Measurements from ENCODE around the gene DCN. TPM values are rescaled to one million over a fixed set of nuclear protein-coding genes. Genes with fewer than 3 reads are reported as not detected.

The DCN gene
- total RNA-seq, 2 donors from 2014 or later, result 79.0 to 240 TPM

DNA sequence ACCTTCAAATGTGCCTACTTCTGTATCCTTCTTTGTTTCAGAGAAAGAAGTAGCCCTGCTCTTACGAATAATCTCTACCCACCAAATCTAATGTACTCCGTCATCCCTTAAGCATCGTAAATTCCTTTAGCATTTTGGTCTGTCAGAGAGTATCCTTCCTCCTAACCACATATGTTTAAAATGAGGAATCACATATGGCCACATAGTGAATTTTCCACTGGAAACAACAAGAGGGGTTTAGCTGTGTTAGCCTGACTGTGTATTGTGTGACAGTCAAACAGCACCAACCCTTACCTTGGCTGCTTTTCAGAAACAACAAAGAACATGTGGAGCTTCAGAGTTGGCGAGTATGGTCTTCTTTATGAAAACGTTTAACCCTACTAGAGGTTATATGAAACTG lies 76.8 kb downstream of the DCN start:
- TF ChIP-seq, protein P1, sequence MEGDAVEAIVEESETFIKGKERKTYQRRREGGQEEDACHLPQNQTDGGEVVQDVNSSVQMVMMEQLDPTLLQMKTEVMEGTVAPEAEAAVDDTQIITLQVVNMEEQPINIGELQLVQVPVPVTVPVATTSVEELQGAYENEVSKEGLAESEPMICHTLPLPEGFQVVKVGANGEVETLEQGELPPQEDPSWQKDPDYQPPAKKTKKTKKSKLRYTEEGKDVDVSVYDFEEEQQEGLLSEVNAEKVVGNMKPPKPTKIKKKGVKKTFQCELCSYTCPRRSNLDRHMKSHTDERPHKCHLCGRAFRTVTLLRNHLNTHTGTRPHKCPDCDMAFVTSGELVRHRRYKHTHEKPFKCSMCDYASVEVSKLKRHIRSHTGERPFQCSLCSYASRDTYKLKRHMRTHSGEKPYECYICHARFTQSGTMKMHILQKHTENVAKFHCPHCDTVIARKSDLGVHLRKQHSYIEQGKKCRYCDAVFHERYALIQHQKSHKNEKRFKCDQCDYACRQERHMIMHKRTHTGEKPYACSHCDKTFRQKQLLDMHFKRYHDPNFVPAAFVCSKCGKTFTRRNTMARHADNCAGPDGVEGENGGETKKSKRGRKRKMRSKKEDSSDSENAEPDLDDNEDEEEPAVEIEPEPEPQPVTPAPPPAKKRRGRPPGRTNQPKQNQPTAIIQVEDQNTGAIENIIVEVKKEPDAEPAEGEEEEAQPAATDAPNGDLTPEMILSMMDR (IDR thresholded peaks at IDR 0.05), result no peak
- DNase-seq, result no peak
- H3K27ac ChIP-seq, result no peak overlapping the region
- no peaks in the 10 kb centered on the region for H3K27me3 ChIP-seq
- no peak overlapping the region for H3K9ac ChIP-seq (ENCODE audit: low read depth in 2 of 2, low read length in 2 of 2)
- no peak overlapping the region for H3K4me3 ChIP-seq
- H3K4me1 ChIP-seq, result no peaks in the 10 kb centered on the region
- intact Hi-C loops (cut with DNase I), result no loop called here
- no peaks in the 10 kb centered on the region for H3K9me3 ChIP-seq
- H3K36me3 ChIP-seq, result no peaks in the 10 kb centered on the region

DNA sequence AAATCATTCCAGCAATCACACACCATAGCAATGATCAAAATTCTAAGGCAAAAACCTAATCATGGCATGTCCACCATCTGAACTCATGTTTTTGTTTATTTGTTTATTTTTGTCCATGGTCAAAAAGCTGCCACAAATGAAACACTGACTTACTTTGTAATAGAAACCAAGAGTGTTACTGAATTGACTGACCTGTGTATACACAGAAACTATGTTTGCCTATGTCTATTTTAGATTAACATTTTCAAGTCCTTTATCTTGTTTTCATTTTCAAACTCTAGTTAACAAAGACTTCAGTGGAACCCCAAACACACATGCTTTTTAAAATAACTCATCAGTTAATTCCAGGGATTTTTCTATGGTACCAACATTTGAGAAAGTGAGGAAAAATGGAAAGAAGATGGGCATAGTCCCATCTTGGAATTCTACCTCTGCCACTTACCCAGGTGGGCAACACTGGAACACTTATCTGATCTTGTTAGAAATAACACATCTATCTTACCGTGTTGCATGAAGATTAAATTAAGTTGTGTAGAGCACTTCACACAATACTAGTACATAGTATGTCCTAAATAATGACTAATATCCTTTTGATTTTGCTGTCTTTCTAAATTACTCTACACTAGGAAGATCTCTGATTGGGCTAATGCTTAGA lies 77.7 kb downstream of the DCN start:
- Histone ChIP-seq H3K9ac (ENCODE audit: low read depth in 2 of 2, low read length in 2 of 2) (no peak overlapping the region), H3K27me3 (no peaks in the 10 kb centered on the region), H3K9me3 (no peaks in the 10 kb centered on the region), H3K4me3 (no peak overlapping the region), H3K27ac (no peak overlapping the region), H3K4me1 (no peaks in the 10 kb centered on the region), H3K36me3 (no peaks in the 10 kb centered on the region)
- intact Hi-C loops (cut with DNase I), result no loop called here
- DNase-seq, result no peak
- TF ChIP-seq, protein P1 (IDR thresholded peaks at IDR 0.05), result no peak

DNA sequence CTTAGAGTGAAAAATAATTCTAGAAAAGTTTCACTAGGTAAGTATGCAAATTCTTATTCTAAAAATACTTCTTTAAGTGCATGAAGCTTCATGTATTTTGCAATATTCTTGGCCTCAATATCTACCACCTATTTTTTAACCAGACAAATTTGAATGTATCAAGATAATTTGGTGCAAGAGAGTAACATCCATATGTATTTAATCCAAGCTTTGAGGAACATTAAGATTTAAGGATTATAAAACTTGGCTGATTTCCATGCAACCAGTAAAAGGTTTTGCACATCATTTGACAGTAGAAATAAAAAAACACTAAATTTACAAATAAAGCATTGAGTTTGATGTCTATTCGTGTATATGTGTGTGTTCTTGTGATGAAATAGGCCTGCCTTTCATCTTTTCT lies 79.0 kb downstream of the DCN start:
- DNase-seq, result no peak
- no peaks in the 10 kb centered on the region for H3K9me3 ChIP-seq
- no peaks in the 10 kb centered on the region for H3K4me1 ChIP-seq
- H3K4me3 ChIP-seq, result no peak overlapping the region
- intact Hi-C loops (cut with DNase I), result no loop called here
- no peaks in the 10 kb centered on the region for H3K27me3 ChIP-seq
- no peaks in the 10 kb centered on the region for H3K36me3 ChIP-seq
- no peak overlapping the region for H3K27ac ChIP-seq
- TF ChIP-seq, protein P1 (IDR thresholded peaks at IDR 0.05), result no peak
- no peak overlapping the region for H3K9ac ChIP-seq (ENCODE audit: low read depth in 2 of 2, low read length in 2 of 2)

DNA sequence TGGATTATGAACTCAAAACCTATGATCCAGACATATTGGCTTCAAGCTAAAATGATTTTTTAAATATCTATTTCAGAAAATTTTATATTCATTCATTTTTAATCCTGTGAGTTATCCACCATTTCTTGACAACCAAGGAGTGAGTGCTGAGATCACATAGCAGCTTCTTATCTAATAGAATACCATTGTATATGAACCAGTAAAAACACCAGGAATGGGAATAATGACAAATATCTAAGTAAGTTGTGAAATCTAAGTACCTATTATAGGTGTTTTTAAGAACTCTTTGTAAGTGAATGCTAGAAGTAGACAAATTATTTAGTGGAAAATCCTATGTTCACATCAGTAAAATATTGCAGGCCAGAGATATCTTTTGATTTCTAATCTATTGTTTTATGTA lies 79.5 kb downstream of the DCN start:
- no peak overlapping the region for H3K9ac ChIP-seq (ENCODE audit: low read depth in 2 of 2, low read length in 2 of 2)
- TF ChIP-seq, protein P1 (IDR thresholded peaks at IDR 0.05), result no peak
- no peak overlapping the region for H3K4me3 ChIP-seq
- H3K9me3 ChIP-seq, result no peaks in the 10 kb centered on the region
- H3K27ac ChIP-seq, result no peak overlapping the region
- no peak for DNase-seq
- H3K4me1 ChIP-seq, result no peaks in the 10 kb centered on the region
- intact Hi-C loops (cut with DNase I), result no loop called here
- H3K27me3 ChIP-seq, result no peaks in the 10 kb centered on the region
- no peaks in the 10 kb centered on the region for H3K36me3 ChIP-seq

DNA sequence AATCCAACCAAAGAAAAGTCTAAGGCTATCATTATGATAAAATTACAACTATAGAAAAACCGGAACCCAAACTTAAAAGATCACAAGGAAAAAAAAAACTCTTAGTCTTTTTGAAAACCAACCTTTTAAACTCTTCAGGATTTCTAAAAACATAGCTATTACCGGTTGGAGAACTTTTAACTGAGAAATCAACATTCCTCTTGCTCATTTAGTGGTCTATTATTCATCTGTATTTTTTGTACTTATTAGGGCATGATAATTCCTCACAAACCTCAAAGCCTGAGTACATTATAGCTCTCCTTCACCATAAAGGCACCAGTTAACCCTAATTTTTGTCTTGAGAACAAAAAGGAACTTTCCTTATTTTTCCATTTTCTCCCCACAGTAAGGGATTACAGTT lies 81.7 kb downstream of the DCN start:
- no peak for DNase-seq
- no peak overlapping the region for H3K9ac ChIP-seq (ENCODE audit: low read depth in 2 of 2, low read length in 2 of 2)
- H3K9me3 ChIP-seq, result no peaks in the 10 kb centered on the region
- H3K4me1 ChIP-seq, result no peaks in the 10 kb centered on the region
- no peak overlapping the region for H3K27ac ChIP-seq
- H3K4me3 ChIP-seq, result no peak overlapping the region
- no peaks in the 10 kb centered on the region for H3K36me3 ChIP-seq
- TF ChIP-seq, protein P1 (IDR thresholded peaks at IDR 0.05), result no peak
- intact Hi-C loops (cut with DNase I), result no loop called here
- H3K27me3 ChIP-seq, result no peaks in the 10 kb centered on the region

Measured in colonic mucosa (tissue), 4 donors.